ENCODE results near the gene STARD13. TPM values are rescaled to one million over a fixed set of nuclear protein-coding genes. Genes with fewer than 3 reads are reported as not detected.

Gene STARD13, protein sequence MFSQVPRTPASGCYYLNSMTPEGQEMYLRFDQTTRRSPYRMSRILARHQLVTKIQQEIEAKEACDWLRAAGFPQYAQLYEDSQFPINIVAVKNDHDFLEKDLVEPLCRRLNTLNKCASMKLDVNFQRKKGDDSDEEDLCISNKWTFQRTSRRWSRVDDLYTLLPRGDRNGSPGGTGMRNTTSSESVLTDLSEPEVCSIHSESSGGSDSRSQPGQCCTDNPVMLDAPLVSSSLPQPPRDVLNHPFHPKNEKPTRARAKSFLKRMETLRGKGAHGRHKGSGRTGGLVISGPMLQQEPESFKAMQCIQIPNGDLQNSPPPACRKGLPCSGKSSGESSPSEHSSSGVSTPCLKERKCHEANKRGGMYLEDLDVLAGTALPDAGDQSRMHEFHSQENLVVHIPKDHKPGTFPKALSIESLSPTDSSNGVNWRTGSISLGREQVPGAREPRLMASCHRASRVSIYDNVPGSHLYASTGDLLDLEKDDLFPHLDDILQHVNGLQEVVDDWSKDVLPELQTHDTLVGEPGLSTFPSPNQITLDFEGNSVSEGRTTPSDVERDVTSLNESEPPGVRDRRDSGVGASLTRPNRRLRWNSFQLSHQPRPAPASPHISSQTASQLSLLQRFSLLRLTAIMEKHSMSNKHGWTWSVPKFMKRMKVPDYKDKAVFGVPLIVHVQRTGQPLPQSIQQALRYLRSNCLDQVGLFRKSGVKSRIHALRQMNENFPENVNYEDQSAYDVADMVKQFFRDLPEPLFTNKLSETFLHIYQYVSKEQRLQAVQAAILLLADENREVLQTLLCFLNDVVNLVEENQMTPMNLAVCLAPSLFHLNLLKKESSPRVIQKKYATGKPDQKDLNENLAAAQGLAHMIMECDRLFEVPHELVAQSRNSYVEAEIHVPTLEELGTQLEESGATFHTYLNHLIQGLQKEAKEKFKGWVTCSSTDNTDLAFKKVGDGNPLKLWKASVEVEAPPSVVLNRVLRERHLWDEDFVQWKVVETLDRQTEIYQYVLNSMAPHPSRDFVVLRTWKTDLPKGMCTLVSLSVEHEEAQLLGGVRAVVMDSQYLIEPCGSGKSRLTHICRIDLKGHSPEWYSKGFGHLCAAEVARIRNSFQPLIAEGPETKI
- total RNA-seq, result 67.8 TPM
- polyA plus RNA-seq, result 26.7 TPM

- 2% methylated on average over 20 of the region's 20 CpGs for WGBS
- H3K4me1 ChIP-seq (ENCODE audit: insufficient read depth), result no peaks in the 10 kb centered on the region
- H3K36me3 ChIP-seq (ENCODE audit: insufficient read depth), result no peaks in the 10 kb centered on the region
- H3K4me3 ChIP-seq (ENCODE audit: low read depth, low read length), result peak within 1 kb of the TSS; percentile 45
- peak within 1 kb of the TSS; percentile 78 for H3K27ac ChIP-seq (ENCODE audit: low read depth)
- DNase-seq (ENCODE audit: extremely low spot score), result peak; percentile 95
These were observed at the start of gene STARD13 for GRCh38 chr13:33285420-33286124. Gene STARD13, minus strand, starts transcription at chr13:33285755. Its CDS starts 117 bp downstream, at chr13:33285638.

DNA sequence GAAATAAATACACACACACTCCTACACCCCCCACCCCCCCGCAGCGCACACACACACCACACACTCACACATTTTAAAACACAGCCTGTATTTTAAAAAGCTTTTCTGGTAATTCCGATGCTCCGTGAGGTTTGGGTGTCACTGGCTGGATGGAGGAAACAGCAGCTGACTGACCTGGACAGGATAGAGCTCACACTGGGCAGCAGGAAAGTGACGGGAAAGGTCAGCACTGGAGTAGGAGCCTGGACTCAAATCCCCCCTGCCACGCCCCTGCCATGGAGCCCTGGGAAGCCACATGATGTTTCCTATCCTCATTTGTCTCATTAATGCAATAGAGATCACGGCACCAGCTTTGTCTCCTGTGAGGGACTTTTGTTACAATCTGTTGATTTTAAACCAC is 49.3 kb upstream of the STARD13 start:
- Histone ChIP-seq H3K36me3 (ENCODE audit: insufficient read depth) (no peaks in the 10 kb centered on the region), H3K4me1 (ENCODE audit: insufficient read depth) (no peaks in the 10 kb centered on the region), H3K27ac (ENCODE audit: low read depth) (no peak overlapping the region), H3K4me3 (ENCODE audit: low read depth, low read length) (no peak overlapping the region)
- WGBS, result 92% methylated on average over 7 of the region's 7 CpGs
- DNase-seq (ENCODE audit: extremely low spot score), result no peak

GRCh38 chr13:33331962-33332361 is 46.4 kb upstream of the STARD13 start:
- DNase-seq (ENCODE audit: extremely low spot score), result no peak
- Histone ChIP-seq H3K27ac (ENCODE audit: low read depth) (no peak overlapping the region), H3K36me3 (ENCODE audit: insufficient read depth) (no peaks in the 10 kb centered on the region), H3K4me3 (ENCODE audit: low read depth, low read length) (no peak overlapping the region), H3K4me1 (ENCODE audit: insufficient read depth) (no peaks in the 10 kb centered on the region)
- 79% methylated on average over 3 of the region's 3 CpGs for WGBS

GRCh38 chr13:33330483-33330882 is 44.9 kb upstream of the STARD13 start:
- no peak for DNase-seq (ENCODE audit: extremely low spot score)
- 91% methylated on average over 6 of the region's 6 CpGs for WGBS

GRCh38 chr13:33328701-33329100 is 43.1 kb upstream of the STARD13 start:
- Histone ChIP-seq H3K4me1 (ENCODE audit: insufficient read depth) (no peaks in the 10 kb centered on the region), H3K4me3 (ENCODE audit: low read depth, low read length) (no peak overlapping the region), H3K27ac (ENCODE audit: low read depth) (no peak overlapping the region), H3K36me3 (ENCODE audit: insufficient read depth) (no peaks in the 10 kb centered on the region)
- 90% methylated on average over 1 of the region's 1 CpG for WGBS
- no peak for DNase-seq (ENCODE audit: extremely low spot score)

More at GRCh38 chr13:33330483-33330882, 44.9 kb upstream of the STARD13 start:
- no peak overlapping the region for H3K27ac ChIP-seq (ENCODE audit: low read depth)
- H3K4me3 ChIP-seq (ENCODE audit: low read depth, low read length), result no peak overlapping the region
- no peaks in the 10 kb centered on the region for H3K4me1 ChIP-seq (ENCODE audit: insufficient read depth)
- H3K36me3 ChIP-seq (ENCODE audit: insufficient read depth), result no peaks in the 10 kb centered on the region

- no peak for DNase-seq (ENCODE audit: extremely low spot score)
- H3K27ac ChIP-seq (ENCODE audit: low read depth), result no peak overlapping the region
- no peaks in the 10 kb centered on the region for H3K36me3 ChIP-seq (ENCODE audit: insufficient read depth)
- 99% methylated on average over 2 of the region's 2 CpGs for WGBS
- H3K4me1 ChIP-seq (ENCODE audit: insufficient read depth), result no peaks in the 10 kb centered on the region
- H3K4me3 ChIP-seq (ENCODE audit: low read depth, low read length), result no peak overlapping the region
These were observed 41.2 kb upstream of the STARD13 start for GRCh38 chr13:33326723-33327122.

DNA sequence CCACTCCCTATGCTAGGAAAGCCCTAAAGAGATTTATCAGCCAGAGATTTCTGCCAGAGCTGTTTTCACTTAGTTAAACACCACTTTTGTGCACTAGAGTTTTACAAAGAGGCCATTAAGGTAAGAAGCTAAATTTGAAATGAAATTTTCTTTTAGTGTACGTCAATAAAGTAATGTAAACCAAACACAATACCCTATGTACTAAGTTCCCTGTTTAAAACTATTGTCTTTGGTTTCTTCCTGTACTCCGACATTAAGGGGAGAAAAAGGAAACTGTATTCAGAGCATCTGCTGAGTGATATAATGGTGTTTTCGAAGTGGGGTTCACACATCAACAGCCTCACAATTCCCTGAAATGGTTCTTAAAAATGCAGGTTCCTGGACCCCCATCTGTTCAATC is 40.7 kb upstream of the STARD13 start:
- H3K36me3 ChIP-seq (ENCODE audit: insufficient read depth), result no peaks in the 10 kb centered on the region
- DNase-seq (ENCODE audit: extremely low spot score), result no peak
- H3K4me3 ChIP-seq (ENCODE audit: low read depth, low read length), result no peak overlapping the region
- no peak overlapping the region for H3K27ac ChIP-seq (ENCODE audit: low read depth)
- H3K4me1 ChIP-seq (ENCODE audit: insufficient read depth), result no peaks in the 10 kb centered on the region
- WGBS, result 86% methylated on average over 3 of the region's 3 CpGs

- Histone ChIP-seq H3K27ac (ENCODE audit: low read depth) (no peak overlapping the region), H3K4me3 (ENCODE audit: low read depth, low read length) (no peak overlapping the region), H3K36me3 (ENCODE audit: insufficient read depth) (no peaks in the 10 kb centered on the region), H3K4me1 (ENCODE audit: insufficient read depth) (no peaks in the 10 kb centered on the region)
- DNase-seq (ENCODE audit: extremely low spot score), result no peak
- WGBS, result 60% methylated on average over 7 of the region's 7 CpGs
These were observed 38.4 kb upstream of the STARD13 start for GRCh38 chr13:33323801-33324510.

- peak overlapping the region; percentile 38 for H3K27ac ChIP-seq (ENCODE audit: low read depth)
- WGBS, result 85% methylated on average over 7 of the region's 7 CpGs
- H3K36me3 ChIP-seq (ENCODE audit: insufficient read depth), result no peaks in the 10 kb centered on the region
- no peak for DNase-seq (ENCODE audit: extremely low spot score)
- H3K4me1 ChIP-seq (ENCODE audit: insufficient read depth), result no peaks in the 10 kb centered on the region
- H3K4me3 ChIP-seq (ENCODE audit: low read depth, low read length), result no peak overlapping the region
These were observed 37.6 kb upstream of the STARD13 start for GRCh38 chr13:33322965-33323668.

- no peak for DNase-seq (ENCODE audit: extremely low spot score)
- Histone ChIP-seq H3K4me3 (ENCODE audit: low read depth, low read length) (no peak overlapping the region), H3K36me3 (ENCODE audit: insufficient read depth) (no peaks in the 10 kb centered on the region), H3K4me1 (ENCODE audit: insufficient read depth) (no peaks in the 10 kb centered on the region), H3K27ac (ENCODE audit: low read depth) (no peak overlapping the region)
- 33% methylated on average over 5 of the region's 5 CpGs for WGBS
These were observed 36.9 kb upstream of the STARD13 start for GRCh38 chr13:33322543-33322809.

DNA sequence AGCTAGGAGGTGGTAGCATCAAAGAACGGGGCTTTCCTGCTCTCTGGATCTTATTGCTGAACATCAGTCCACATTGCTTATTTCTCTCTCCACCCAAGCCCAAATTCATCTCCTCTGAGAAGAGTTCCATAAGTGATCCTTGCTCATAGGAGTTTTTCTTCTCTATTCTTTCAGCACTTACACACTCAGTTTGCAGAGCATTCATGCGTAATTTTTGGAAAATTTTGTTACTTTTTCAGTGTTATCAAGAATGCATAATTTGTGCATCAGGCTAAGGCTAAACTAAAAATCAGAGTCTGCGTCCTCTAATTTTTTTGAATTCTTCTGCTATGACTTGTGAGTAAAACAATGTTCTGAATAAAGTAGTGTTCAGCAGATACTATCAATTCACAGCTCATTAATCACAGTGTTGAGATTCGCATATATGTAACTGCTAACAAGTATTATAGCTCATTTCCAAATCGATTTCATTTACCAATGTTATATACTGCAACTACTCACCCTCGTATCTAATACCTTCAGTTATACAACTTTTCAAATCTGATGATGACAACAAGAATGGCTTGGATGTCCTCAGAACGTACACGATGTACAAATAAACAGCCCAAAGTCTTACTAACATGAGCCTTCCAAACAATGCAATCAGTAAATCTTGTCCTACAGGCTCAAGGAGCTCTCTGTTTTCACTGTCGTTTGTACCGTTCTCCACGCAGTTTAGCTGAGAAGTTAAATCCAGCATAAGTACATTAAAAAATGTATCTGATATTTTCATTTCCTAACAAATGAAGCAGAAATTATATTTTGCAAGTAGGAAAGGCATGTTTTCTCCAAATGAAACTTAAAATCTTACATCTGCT is 36.4 kb upstream of the STARD13 start:
- WGBS, result 40% methylated on average over 11 of the region's 11 CpGs
- no peak overlapping the region for H3K4me3 ChIP-seq (ENCODE audit: low read depth, low read length)
- no peaks in the 10 kb centered on the region for H3K4me1 ChIP-seq (ENCODE audit: insufficient read depth)
- no peaks in the 10 kb centered on the region for H3K36me3 ChIP-seq (ENCODE audit: insufficient read depth)
- DNase-seq (ENCODE audit: extremely low spot score), result no peak
- H3K27ac ChIP-seq (ENCODE audit: low read depth), result no peak overlapping the region

- no peak for DNase-seq (ENCODE audit: extremely low spot score)
- H3K4me3 ChIP-seq (ENCODE audit: low read depth, low read length), result no peak overlapping the region
- 100% methylated on average over 1 of the region's 1 CpG for WGBS
- H3K36me3 ChIP-seq (ENCODE audit: insufficient read depth), result no peaks in the 10 kb centered on the region
- no peaks in the 10 kb centered on the region for H3K4me1 ChIP-seq (ENCODE audit: insufficient read depth)
- H3K27ac ChIP-seq (ENCODE audit: low read depth), result no peak overlapping the region
These were observed 34.3 kb upstream of the STARD13 start for GRCh38 chr13:33319859-33320258.

Data from urinary bladder (tissue), 4 donors.